ENCODE data around the gene UCK1. TPM values are rescaled to one million over a fixed set of nuclear protein-coding genes. Genes with fewer than 3 reads are reported as not detected.

Gene UCK1
- total RNA-seq, 2 experiments from 2014 or later: 18.7 to 21.7 TPM

- no peak overlapping the region for H3K4me3 Mint-ChIP-seq
- no peaks in the 10 kb centered on the region for H3K27me3 Mint-ChIP-seq (ENCODE audit: low read depth)
- DNase-seq: no peak
- peaks cover 35% of the 10 kb centered on the region for H3K36me3 Mint-ChIP-seq (ENCODE audit: low read depth)
- H3K4me1 Mint-ChIP-seq (ENCODE audit: low read depth): peaks cover 7% of the 10 kb centered on the region
- no peaks in the 10 kb centered on the region for H3K9me3 Mint-ChIP-seq
- no peak overlapping the region for H3K27ac Mint-ChIP-seq
- CTCF ChIA-PET: no interaction called here
- intact Hi-C loops (cut with micrococcal nuclease): no loop called here
Observed at GRCh38 chr9:131475111-131475955, 55.7 kb downstream of the UCK1 start.

DNA sequence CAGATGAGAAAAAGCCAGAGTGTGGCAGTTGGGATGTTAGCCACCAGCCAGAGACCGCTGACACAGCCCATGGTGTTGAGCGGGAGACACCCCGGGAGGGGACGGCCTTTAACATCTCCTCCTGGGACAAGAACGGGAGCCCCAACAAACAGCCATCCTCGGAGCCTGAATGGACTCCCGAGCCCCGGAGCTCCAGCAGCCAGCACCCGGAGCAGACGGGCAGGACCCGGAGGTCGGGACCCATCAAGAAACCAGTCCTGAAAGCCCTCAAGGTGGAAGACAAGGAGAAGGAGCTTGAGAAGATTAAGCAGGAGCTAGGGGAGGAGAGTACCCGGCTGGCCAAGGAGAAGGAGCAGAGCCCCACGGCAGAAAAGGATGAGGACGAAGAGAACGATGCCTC lies 56.4 kb downstream of the UCK1 start:
- peaks cover 2% of the 10 kb centered on the region for H3K4me1 Mint-ChIP-seq (ENCODE audit: low read depth)
- H3K27me3 Mint-ChIP-seq (ENCODE audit: low read depth): no peaks in the 10 kb centered on the region
- intact Hi-C loops (cut with micrococcal nuclease): no loop called here
- DNase-seq: no peak
- CTCF ChIA-PET: interaction anchor here (1.3 kb wide), 1 partner anchor 125 kb away, joined by 5 read pairs; no protein-coding TSS in a partner anchor
- H3K9me3 Mint-ChIP-seq: no peaks in the 10 kb centered on the region
- no peak overlapping the region for H3K4me3 Mint-ChIP-seq
- H3K27ac Mint-ChIP-seq: no peak overlapping the region
- peaks cover 39% of the 10 kb centered on the region for H3K36me3 Mint-ChIP-seq (ENCODE audit: low read depth)

DNA sequence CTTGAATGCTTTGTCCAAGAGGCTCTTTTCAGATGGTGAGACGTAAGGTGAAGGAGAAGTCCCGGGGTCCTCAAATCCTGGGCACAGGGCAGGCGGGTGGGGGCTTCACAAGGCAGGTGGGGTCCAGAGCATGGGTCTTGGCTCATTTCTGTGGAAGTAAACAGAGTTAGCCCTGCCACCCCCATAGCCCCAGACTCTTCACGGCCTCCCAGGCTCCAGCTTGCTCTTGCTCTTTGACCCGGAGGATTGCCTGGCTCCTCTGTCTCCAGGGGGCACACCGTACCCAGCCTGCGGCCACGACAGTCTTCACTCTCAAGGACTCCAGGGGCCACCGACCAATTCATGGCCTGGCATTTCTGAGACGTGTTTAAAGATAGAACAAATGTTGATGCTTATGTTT lies 57.2 kb downstream of the UCK1 start:
- no peak for DNase-seq
- Mint-ChIP-seq H3K4me1 (ENCODE audit: low read depth) (no peaks in the 10 kb centered on the region), H3K9me3 (no peaks in the 10 kb centered on the region), H3K4me3 (no peak overlapping the region), H3K27me3 (ENCODE audit: low read depth) (no peaks in the 10 kb centered on the region), H3K36me3 (ENCODE audit: low read depth) (peaks cover 37% of the 10 kb centered on the region), H3K27ac (no peak overlapping the region)
- CTCF ChIA-PET: interaction anchor here (1.3 kb wide), 1 partner anchor 124 kb away, joined by 5 read pairs; no protein-coding TSS in a partner anchor
- intact Hi-C loops (cut with micrococcal nuclease): no loop called here

Other genes starting within 250 kb of the UCK1 start
- under 1 TPM; 0.25 to 0.26 TPM for gene PLPP7, start 241.5 kb downstream of the UCK1 start, total RNA-seq
- gene PRRC2B, start 137.2 kb downstream of the UCK1 start, total RNA-seq: 100 to 1,000 TPM; 157 to 171 TPM
- gene POMT1, start 28.3 kb downstream of the UCK1 start, total RNA-seq: 10 to 100 TPM; 28.7 to 33.8 TPM
- not detected for gene PRRT1B, start 14.3 kb upstream of the UCK1 start, total RNA-seq
- gene RAPGEF1, start 208.8 kb upstream of the UCK1 start, total RNA-seq: 10 to 100 TPM; 55.9 to 59.9 TPM

All from activated naive CD4-positive, alpha-beta T cell treated with anti-CD3 and anti-CD28 coated beads for 36 hours (primary cell).